Endothelial cell of umbilical vein (primary cell): Measurements from ENCODE around the gene CES4A. TPM values are rescaled to one million over a fixed set of nuclear protein-coding genes. Genes with fewer than 3 reads are reported as not detected.
A peak's percentile ranks its signal among the peaks of the same experiment; 100 is the strongest.

ENCODE experiments used
- BruUV-seq: library from RNA; stranded (reverse); fragments of 400-500 nt; replicated peaks from 2 replicates; lab custom pipeline; 2021; lab: Mats Ljungman, UMichigan
- CTCF ChIA-PET: fragments of 300-600, 350-600 bp; sonication (Branson Sonifier 250); formaldehyde crosslinking; loops from one replicate; lab custom pipeline; 2021; ENCODE audit warnings: antibody characterized with exemption, inconsistent platforms; lab: Charles Lee
- POLR2A ChIA-PET: fragments of 300-600, 350-600 bp; sonication (Branson Sonifier 250); formaldehyde crosslinking; loops from one replicate; lab custom pipeline; 2021; ENCODE audit warnings: antibody characterized with exemption, inconsistent platforms; lab: Charles Lee
- DNase-seq: peaks from one replicate; pipeline ENCODE4 v3.0.0-alpha.2; 2011; ENCODE audit warnings: low read depth, low spot score
- FAIRE-seq: peaks from 2 replicates; lab custom pipeline; 2011; peaks lifted over from hg19 to GRCh38; lab: Jason Lieb, UNC
- H2AFZ ChIP-seq: 2 replicates; pipeline ENCODE4 v1.6.0; 2012; ENCODE audit warnings: low read depth, low read length, control low read depth, inconsistent platforms
- H3K27ac ChIP-seq: 2 replicates; pipeline ENCODE4 v1.5.1; 2011; ENCODE audit warnings: low read depth, mild to moderate bottlenecking, control low read depth, low read length, moderate library complexity; ENCODE audit not compliant: insufficient read depth
- H3K27me3 ChIP-seq, 2 experiments: 2 replicates each; pipeline versions ENCODE4 v1.6.0 to v1.6.1; 2011; ENCODE audit warnings: low read length in 2 of 2, mixed read lengths in 1 of 2; ENCODE audit not compliant: control insufficient read depth in 2 of 2, insufficient read depth in 2 of 2
- H3K36me3 ChIP-seq, 2 experiments: 2 replicates in 1 of 2; 3 replicates in 1 of 2; pipeline ENCODE4 v1.5.1; 2011; ENCODE audit warnings: low read length in 2 of 2, mild to moderate bottlenecking in 1 of 2, moderate library complexity in 1 of 2; ENCODE audit not compliant: control insufficient read depth in 2 of 2, insufficient read depth in 2 of 2; ENCODE audit errors: extremely low read depth in 1 of 2
- H3K4me1 ChIP-seq: 3 replicates; pipeline ENCODE4 v1.5.1; 2011; ENCODE audit warnings: mild to moderate bottlenecking, low read length; ENCODE audit not compliant: control insufficient read depth, insufficient read depth; ENCODE audit errors: extremely low read depth
- H3K4me2 ChIP-seq: 2 replicates; pipeline ENCODE4 v1.6.1; 2011; ENCODE audit warnings: low read length, control low read depth, mixed read lengths; ENCODE audit not compliant: insufficient read depth
- H3K4me3 ChIP-seq, 3 experiments: fragments of 200-600 bp in 1 of 3; sonication (generic), shearing (Covaris generic) in 1 of 3; replicated peaks in 1 of 3; 2 replicates each; pipeline ENCODE4 v1.5.1; 2011 to 2016; ENCODE audit warnings: control low read depth in 3 of 3, low read length in 3 of 3, mild to moderate bottlenecking in 2 of 3, inconsistent platforms in 1 of 3, low read depth in 1 of 3, moderate library complexity in 1 of 3; ENCODE audit not compliant: insufficient read depth in 1 of 3
- H3K79me2 ChIP-seq: 2 replicates; pipeline ENCODE4 v1.6.0; 2012; ENCODE audit warnings: low read length, inconsistent platforms; ENCODE audit not compliant: control insufficient read depth, insufficient read depth
- H3K9ac ChIP-seq: replicated peaks from 2 replicates; pipeline ENCODE3; 2011; ENCODE audit warnings: low read length, control low read depth; ENCODE audit not compliant: insufficient read depth; ENCODE audit errors: extremely low read depth
- H3K9me1 ChIP-seq: replicated peaks from 3 replicates; pipeline ENCODE4 v1.6.0; 2011; ENCODE audit warnings: mild to moderate bottlenecking, low read length; ENCODE audit not compliant: control insufficient read depth, insufficient read depth; ENCODE audit errors: extremely low read depth
- H3K9me3 ChIP-seq: replicated peaks from 2 replicates; pipeline ENCODE4 v1.5.1; 2012; ENCODE audit warnings: low read length, inconsistent platforms; ENCODE audit not compliant: control insufficient read depth, insufficient read depth
- H4K20me1 ChIP-seq: replicated peaks from 2 replicates; pipeline ENCODE3; 2011; ENCODE audit warnings: mild to moderate bottlenecking, low read length; ENCODE audit not compliant: control insufficient read depth, insufficient read depth; ENCODE audit errors: extremely low read depth
- EZH2 ChIP-seq: IDR thresholded peaks from 2 replicates; pipeline ENCODE4 v1.6.1; 2012; ENCODE audit warnings: borderline replicate concordance, low read depth, mild to moderate bottlenecking, moderate library complexity, low read length, inconsistent platforms; ENCODE audit not compliant: severe bottlenecking
- FOS ChIP-seq: IDR thresholded peaks from 2 replicates; pipeline ENCODE4 v1.6.1; 2011; ENCODE audit warnings: mild to moderate bottlenecking, low read length, moderate library complexity, borderline replicate concordance; ENCODE audit not compliant: insufficient read depth
- GATA2 ChIP-seq: IDR thresholded peaks from 2 replicates; pipeline ENCODE4 v1.7.0; 2011; ENCODE audit warnings: low read depth, mild to moderate bottlenecking, moderate library complexity, mixed read lengths, low read length; ENCODE audit not compliant: insufficient read length, insufficient read depth
- JUN ChIP-seq: IDR thresholded peaks from 2 replicates; pipeline ENCODE4 v1.6.1; 2011; ENCODE audit warnings: borderline replicate concordance, low read depth; ENCODE audit not compliant: insufficient read length, insufficient read depth
- POLR2A ChIP-seq: IDR thresholded peaks from 2 replicates; pipeline ENCODE4 v1.6.1; 2012; ENCODE audit warnings: low read depth, mild to moderate bottlenecking, control low read depth, low read length
- dilution Hi-C: fragments of 300-500 bp; cut with MboI; formaldehyde crosslinking; loops from one replicate; pipeline ENCODE4 v1.15.0; 2019; ENCODE audit warnings: low sequenced_read_pairs; ENCODE audit not compliant: extremely low pct_ligation_motif_present
- intact Hi-C: fragments of 100-400 bp; cut with micrococcal nuclease; formaldehyde crosslinking; loops from one replicate; pipeline ENCODE4 v1.10.0; 2022
- polyA plus RNA-seq, 4 experiments: library from polyadenylated mRNA; depleted of rRNA in 3 of 4; stranded (reverse) in 3 of 4; unstranded in 1 of 4; fragments of >200 nt; gene quantifications; 2 replicates each; pipeline versions ENCODE4 v1.2.1 to v1.2.3, GENCODE V29; 2011 to 2012; ENCODE audit warnings: missing spikeins in 1 of 4
- total RNA-seq: library from RNA; stranded (reverse); gene quantifications from 2 replicates; pipeline ENCODE4 v1.2.3, GENCODE V29; 2021

The CES4A gene
- total and polyA plus RNA-seq, 2 donors (not counting 3 experiments of a cell fraction or from before 2014, with no cell fraction given): 5.4 to 13.3 TPM

DNA sequence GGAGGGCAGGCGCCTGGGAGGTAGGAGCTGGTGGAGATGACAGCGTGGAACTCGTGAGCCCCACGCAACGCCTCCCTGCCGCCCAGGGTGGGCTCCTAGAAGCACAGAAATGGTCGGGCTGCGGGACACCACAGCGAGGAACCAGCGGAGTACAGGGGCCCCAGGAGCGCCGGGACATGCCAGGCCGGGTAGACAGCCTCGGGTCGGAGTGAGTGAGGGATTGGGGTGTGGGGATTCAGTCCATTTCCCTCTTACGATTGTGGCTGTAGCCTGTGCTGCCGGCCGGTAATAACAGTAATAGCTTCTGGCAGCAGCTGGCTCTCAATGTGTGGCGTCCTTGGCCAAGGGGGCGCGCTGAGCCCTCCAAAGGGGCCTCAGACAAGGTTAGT is 39.6 kb upstream of the CES4A start:
- Histone ChIP-seq H3K27ac (no peak overlapping the region), H3K4me1 (peaks cover 12% of the 10 kb centered on the region), H3K27me3 (peaks cover 4 to 10% of the 10 kb centered on the region in 2 experiments), H3K4me3 (no peak overlapping the region), H3K9me3 (no peaks in the 10 kb centered on the region), H2AFZ (peak overlapping the region; percentile 72), H3K36me3 (no peaks in the 10 kb centered on the region), H3K9me1 (no peaks in the 10 kb centered on the region), H4K20me1 (no peaks in the 10 kb centered on the region), H3K4me2 (no peak overlapping the region), H3K9ac (no peak overlapping the region), H3K79me2 (no peaks in the 10 kb centered on the region)
- POLR2A ChIA-PET: no interaction called here
- CTCF ChIA-PET: interaction anchor here (1.1 to 1.4 kb wide), 2 partner anchors 53 to 206 kb away, joined by 3 read pairs; no protein-coding TSS in a partner anchor
- DNase-seq: no peak
- dilution Hi-C loops: no loop called here
- no TSS peak for BruUV-seq
- FAIRE-seq: no peak
- intact Hi-C loops: no loop called here
- TF ChIP-seq EZH2 (peak; percentile 38), GATA2 (no peak)

DNA sequence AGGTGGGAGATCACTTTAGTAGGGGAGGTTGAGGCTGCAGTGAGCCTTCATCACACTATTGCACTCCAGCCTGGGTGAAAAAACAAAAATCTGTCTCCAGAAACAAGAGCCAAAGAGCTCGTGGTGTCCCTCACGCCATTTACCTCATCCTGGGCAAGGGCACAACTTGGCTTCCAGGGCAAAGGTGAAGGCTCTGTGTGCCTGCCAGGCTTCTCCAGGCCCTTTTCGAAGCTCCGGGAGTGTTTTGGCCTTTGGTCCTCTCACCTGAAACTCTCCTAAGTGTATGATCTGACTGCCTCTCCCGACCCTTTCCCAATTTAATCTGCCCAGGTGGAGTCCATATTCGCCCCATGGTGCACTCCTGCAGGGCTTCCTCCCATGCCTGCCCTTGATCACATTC is 38.9 kb upstream of the CES4A start:
- no peak overlapping the region for H3K4me2 ChIP-seq
- ChIA-PET POLR2A (no interaction called here), CTCF (interaction anchor here (1.1 to 1.4 kb wide), 2 partner anchors 54 to 206 kb away, joined by 3 read pairs; no protein-coding TSS in a partner anchor)
- no peak overlapping the region for H3K4me3 ChIP-seq
- no peaks in the 10 kb centered on the region for H3K79me2 ChIP-seq
- FAIRE-seq (no peak), DNase-seq (no peak)
- no peaks in the 10 kb centered on the region for H3K36me3 ChIP-seq
- no peaks in the 10 kb centered on the region for H3K9me3 ChIP-seq
- no peak overlapping the region for H3K27ac ChIP-seq
- no peak overlapping the region for H3K9ac ChIP-seq
- no peaks in the 10 kb centered on the region for H3K9me1 ChIP-seq
- intact Hi-C loops: no loop called here
- no peaks in the 10 kb centered on the region for H4K20me1 ChIP-seq
- TF ChIP-seq FOS (no peak), POLR2A (no peak), JUN (no peak)
- no TSS peak for BruUV-seq
- H3K4me1 ChIP-seq: peaks cover 12% of the 10 kb centered on the region
- dilution Hi-C loops: no loop called here
- no peak overlapping the region for H2AFZ ChIP-seq
- peaks cover 4 to 10% of the 10 kb centered on the region in 2 experiments for H3K27me3 ChIP-seq
